Esophagus squamous epithelium (tissue), 4 donors: ENCODE results near the gene SUPT3H.

ENCODE experiments used
- CTCF ChIP-seq, 6 experiments: fragments of 450-650 bp in 4 of 6; fragments of 200-600 bp in 2 of 6; sonication (generic) in 2 of 6; IDR thresholded peaks; one replicate each; pipeline ENCODE4 v1.5.1; 2016 to 2019; ENCODE audit warnings: antibody characterized with exemption in 6 of 6, mild to moderate bottlenecking in 4 of 6, moderate library complexity in 4 of 6
- POLR2A ChIP-seq, 4 donors: fragments of 450-650 bp; IDR thresholded peaks; one replicate each; pipeline ENCODE4 v1.6.1; 2017; ENCODE audit warnings: antibody characterized with exemption in 4 of 4, mild to moderate bottlenecking in 4 of 4, moderate library complexity in 3 of 4

- TF ChIP-seq POLR2A (IDR thresholded peaks at IDR 0.05) (no peak), CTCF (IDR thresholded peaks at IDR 0.05) (no peak)
Measured at GRCh38 chr6:44892579-44892978, 485.2 kb downstream of the SUPT3H start.
